SK-N-MC (cell line): ENCODE results near the gene BLOC1S6.

Experiments
- DNase-seq: peaks from one replicate; pipeline ENCODE4 v3.0.0-alpha.2; 2011; ENCODE audit warnings: low read depth, low spot score
- H3K27ac ChIP-seq: fragments of 200-600 bp; sonication (generic); 2 replicates; pipeline ENCODE4 v1.5.1; 2016; ENCODE audit warnings: mixed run types
- H3K36me3 ChIP-seq: fragments of 200-600 bp; sonication (generic); 2 replicates; pipeline ENCODE4 v1.6.1; 2017; ENCODE audit warnings: antibody characterized with exemption, low read length, mixed read lengths; ENCODE audit not compliant: insufficient read depth
- H3K4me3 ChIP-seq: fragments of 200-600 bp; sonication (generic); 2 replicates; pipeline ENCODE4 v1.5.1; 2016
- H3K9ac ChIP-seq: fragments of 200-600 bp; sonication (generic); 2 replicates; pipeline ENCODE4 v1.8.0; 2017; ENCODE audit warnings: mixed run types, mixed read lengths; ENCODE audit not compliant: insufficient read length
- H3K9me3 ChIP-seq: fragments of 200-600 bp; sonication (generic); 2 replicates; pipeline ENCODE4 v1.6.1; 2017; ENCODE audit warnings: low read depth, mild to moderate bottlenecking, antibody characterized with exemption, low read length, moderate library complexity, mixed read lengths
- EZH2 ChIP-seq: fragments of 200-600 bp; sonication (generic); IDR thresholded peaks from one replicate; pipeline ENCODE4 v1.6.1; 2017; ENCODE audit warnings: antibody characterized with exemption
- FOXP2 ChIP-seq: optimal IDR thresholded peaks from 2 replicates; pipeline ENCODE3; 2011; ENCODE audit warnings: mild to moderate bottlenecking, moderate library complexity; ENCODE audit not compliant: insufficient read depth; ENCODE audit errors: extremely low read length, control extremely low read depth
- POLR2AphosphoS5 ChIP-seq: IDR thresholded peaks from 2 replicates; pipeline ENCODE4 v1.6.1; 2012; ENCODE audit warnings: mild to moderate bottlenecking, low read depth, low read length, borderline replicate concordance

BLOC1S6 gene

DNA sequence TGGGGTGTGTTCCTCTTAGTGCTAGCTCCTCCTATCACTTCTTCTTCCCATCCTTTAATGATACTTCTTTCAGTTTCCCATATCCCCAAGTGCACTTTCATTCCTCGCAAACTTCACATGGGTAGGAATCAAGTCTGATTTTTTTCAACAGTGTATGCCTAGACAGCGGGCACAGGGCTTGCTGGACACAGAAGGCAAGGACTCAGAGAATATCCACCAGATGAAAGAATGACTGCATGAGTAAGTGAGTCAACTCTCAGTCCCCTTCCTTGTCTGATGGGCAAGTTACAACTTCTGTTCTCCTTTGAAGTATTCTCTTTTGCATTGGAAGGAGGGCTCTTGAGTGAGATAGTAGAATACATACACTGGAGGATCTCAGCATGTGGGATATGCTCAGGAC, 44.6 kb downstream of the BLOC1S6 start:
- Histone ChIP-seq H3K36me3 (no peaks in the 10 kb centered on the region), H3K9ac (no peak overlapping the region), H3K4me3 (no peak overlapping the region), H3K9me3 (no peaks in the 10 kb centered on the region), H3K27ac (no peak overlapping the region)
- TF ChIP-seq FOXP2, result no peak
- TF ChIP-seq POLR2AphosphoS5, result no peak
- no peak for TF ChIP-seq EZH2
- no peak for DNase-seq

DNA sequence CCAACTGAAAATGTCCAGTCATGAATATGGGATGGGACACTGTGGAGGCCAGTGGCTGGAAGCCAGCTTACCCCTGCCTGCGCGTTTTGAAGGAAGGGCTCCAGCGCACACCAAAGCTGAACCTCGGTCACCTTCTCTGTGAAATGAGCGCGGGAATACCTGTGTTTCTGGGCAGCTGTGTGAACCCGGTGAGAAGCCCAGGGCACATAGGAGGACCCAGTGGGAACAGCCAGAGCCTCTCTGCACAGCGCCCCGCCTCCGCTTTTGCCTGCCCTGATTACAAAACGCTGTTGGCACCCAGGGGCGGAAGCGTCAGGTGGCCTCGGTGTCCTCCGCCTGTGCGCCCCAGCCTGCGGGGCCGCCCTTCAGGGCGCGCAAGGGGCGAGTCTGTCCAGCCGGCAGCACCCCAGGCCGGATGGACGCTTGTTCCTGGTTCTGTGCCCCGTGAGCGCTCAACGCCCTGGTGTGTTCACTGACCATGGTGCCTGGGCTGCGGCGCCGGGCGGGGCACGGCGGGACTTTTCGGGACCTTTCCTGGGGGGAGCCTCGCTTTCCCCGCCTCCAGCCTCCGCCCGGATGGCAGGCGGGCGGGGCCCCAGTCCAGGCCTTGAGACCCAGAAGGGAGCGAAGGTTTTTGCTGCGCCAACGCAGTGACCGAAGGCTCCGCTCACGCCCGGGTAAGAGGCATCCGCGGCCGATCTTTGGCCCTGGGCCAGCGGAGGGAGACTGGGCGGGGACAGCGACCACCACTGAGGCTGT, 47.4 kb downstream of the BLOC1S6 start, which contains the start of gene SQOR:
SQOR (plus strand) TSS at position 598 of the 759 bp plus-strand sequence. CDS start 23,895 bp downstream, outside the sequence.
- H3K27ac ChIP-seq, result no peak within 1 kb of the TSS

GRCh38 chr15:45635191-45635638, 48.0 kb downstream of the BLOC1S6 start:
- DNase-seq, result no peak
- Histone ChIP-seq H3K4me3 (no peak overlapping the region), H3K27ac (no peak overlapping the region), H3K9me3 (no peaks in the 10 kb centered on the region), H3K9ac (no peak overlapping the region), H3K36me3 (no peaks in the 10 kb centered on the region)
- TF ChIP-seq POLR2AphosphoS5 (no peak), FOXP2 (no peak)

More for the DNA sequence above, 47.4 kb downstream of the BLOC1S6 start, which contains the start of gene SQOR:
- H3K9me3 ChIP-seq, result no peaks in the 10 kb centered on the region
- no peak for DNase-seq
- no peak within 1 kb of the TSS for H3K9ac ChIP-seq
- TF ChIP-seq EZH2, result no peak
- TF ChIP-seq POLR2AphosphoS5, result no peak
- no peak for TF ChIP-seq FOXP2
- no peak within 1 kb of the TSS for H3K4me3 ChIP-seq
- no peaks in the 10 kb centered on the region for H3K36me3 ChIP-seq

DNA sequence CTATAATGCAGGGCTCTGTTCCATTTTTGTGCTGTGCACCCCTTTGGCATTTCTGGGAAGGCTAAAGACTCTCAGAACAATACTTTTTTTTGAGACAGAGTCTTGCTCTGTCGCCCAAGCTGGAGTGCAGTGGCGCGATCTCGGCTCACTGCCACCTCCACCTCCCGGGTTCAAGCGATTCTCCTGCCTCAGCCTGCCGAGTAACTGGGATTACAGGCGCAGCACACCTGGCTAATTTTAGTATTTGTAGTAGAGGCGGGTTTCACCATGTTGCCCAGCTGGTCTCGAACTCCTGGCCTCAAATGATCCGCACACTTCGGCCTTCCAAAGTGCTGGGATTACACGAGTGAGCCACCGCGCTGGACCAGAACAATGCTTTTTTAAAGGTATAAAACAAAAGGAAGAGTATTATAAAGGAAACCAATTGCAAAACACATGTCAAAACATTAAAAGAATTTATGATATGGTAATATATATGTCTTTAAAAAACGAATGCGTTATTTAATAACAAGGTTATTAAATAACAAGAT, 48.6 kb downstream of the BLOC1S6 start:
- no peaks in the 10 kb centered on the region for H3K36me3 ChIP-seq
- no peak overlapping the region for H3K9ac ChIP-seq
- no peak for DNase-seq
- TF ChIP-seq EZH2, result no peak
- no peak for TF ChIP-seq FOXP2
- no peak overlapping the region for H3K4me3 ChIP-seq
- H3K27ac ChIP-seq, result no peak overlapping the region
- H3K9me3 ChIP-seq, result no peaks in the 10 kb centered on the region

- peak overlapping the region; percentile 53 for H3K9ac ChIP-seq
- TF ChIP-seq FOXP2, result no peak
- no peak for TF ChIP-seq POLR2AphosphoS5
- no peak for TF ChIP-seq EZH2
- no peaks in the 10 kb centered on the region for H3K9me3 ChIP-seq
- peak overlapping the region; percentile 93 for H3K27ac ChIP-seq
- DNase-seq, result no peak
- peak overlapping the region; percentile 44 for H3K4me3 ChIP-seq
- H3K36me3 ChIP-seq, result no peaks in the 10 kb centered on the region
These were observed 50.0 kb downstream of the BLOC1S6 start for GRCh38 chr15:45637141-45637540.

- Histone ChIP-seq H3K9ac (peak overlapping the region; percentile 53), H3K36me3 (no peaks in the 10 kb centered on the region), H3K9me3 (no peaks in the 10 kb centered on the region), H3K4me3 (peak overlapping the region; percentile 44), H3K27ac (peak overlapping the region; percentile 93)
- TF ChIP-seq POLR2AphosphoS5, result no peak
- TF ChIP-seq EZH2, result no peak
- no peak for TF ChIP-seq FOXP2
- peak; percentile 44 for DNase-seq
These were observed 50.4 kb downstream of the BLOC1S6 start for GRCh38 chr15:45637552-45638033.

DNA sequence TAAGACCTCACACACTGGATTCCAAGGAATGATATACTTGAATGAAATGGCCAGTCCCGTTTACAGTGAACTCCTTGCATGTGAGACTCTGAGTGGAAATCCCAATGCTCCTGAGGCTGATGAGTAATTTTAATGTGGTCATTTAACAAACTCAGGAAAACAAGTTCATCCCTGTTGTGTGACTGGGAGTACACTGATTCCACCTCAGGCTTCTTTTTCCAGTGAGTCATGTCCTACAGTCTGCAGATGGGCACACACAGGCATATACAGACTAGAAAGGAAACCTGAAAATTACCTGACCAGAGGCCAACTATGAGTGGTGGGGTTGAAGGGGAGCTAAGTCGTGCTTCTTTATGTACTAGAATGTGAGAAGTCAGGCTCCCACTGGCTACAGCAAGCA, 53.4 kb downstream of the BLOC1S6 start:
- TF ChIP-seq POLR2AphosphoS5 (no peak), FOXP2 (no peak), EZH2 (no peak)
- DNase-seq, result no peak
- H3K36me3 ChIP-seq, result no peaks in the 10 kb centered on the region
- H3K4me3 ChIP-seq, result no peak overlapping the region
- no peak overlapping the region for H3K27ac ChIP-seq
- no peaks in the 10 kb centered on the region for H3K9me3 ChIP-seq
- no peak overlapping the region for H3K9ac ChIP-seq

DNA sequence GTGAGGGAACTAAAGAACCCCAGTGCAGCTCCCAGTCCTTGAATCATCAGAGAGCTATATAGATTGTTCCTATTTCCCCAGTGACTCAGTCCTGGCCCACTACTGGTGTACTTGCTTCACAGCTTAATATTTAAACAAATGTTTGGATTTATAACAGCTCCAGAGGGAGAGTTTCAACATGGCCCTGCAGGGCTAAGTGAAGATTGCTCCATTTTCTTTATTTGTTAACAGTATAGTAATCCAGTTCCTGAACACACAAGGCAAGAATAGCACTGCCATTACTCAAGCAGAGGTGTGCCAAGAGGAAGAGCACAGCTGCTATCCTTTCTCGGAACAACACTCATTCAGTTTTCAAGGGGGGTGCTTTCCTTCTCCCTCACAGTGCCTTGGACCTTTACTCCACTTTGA, 54.2 kb downstream of the BLOC1S6 start:
- no peaks in the 10 kb centered on the region for H3K36me3 ChIP-seq
- no peak for DNase-seq
- no peak for TF ChIP-seq EZH2
- no peak for TF ChIP-seq POLR2AphosphoS5
- no peak for TF ChIP-seq FOXP2
- no peak overlapping the region for H3K4me3 ChIP-seq
- H3K27ac ChIP-seq, result no peak overlapping the region
- no peak overlapping the region for H3K9ac ChIP-seq
- H3K9me3 ChIP-seq, result no peaks in the 10 kb centered on the region
